ENCODE data around the gene HPSE2. TPM values are rescaled to one million over a fixed set of nuclear protein-coding genes. Genes with fewer than 3 reads are reported as not detected.

Gene HPSE2
- total RNA-seq, 1 experiment from 2014 or later: 0.05 TPM

- no peaks in the 10 kb centered on the region for H3K9me3 ChIP-seq (ENCODE audit: control insufficient read depth in 1 of 2, insufficient read depth in 1 of 2, low read depth in 1 of 2, low read length in 2 of 2)
- ChIA-PET CTCF (no interaction called here), RAD21 (ENCODE audit: low non-redundant PET in 1 of 2, low total read pairs in 2 of 2, uncharacterized antibody in 2 of 2, unreplicated experiment in 2 of 2) (no interaction called here), POLR2A (no interaction called here)
- no peaks in the 10 kb centered on the region for H3K9me2 ChIP-seq (ENCODE audit: insufficient read depth)
- H2AFZ ChIP-seq (ENCODE audit: low read depth, low read length, poor library complexity, severe bottlenecking): no peak overlapping the region
- no peak overlapping the region for H3K9ac ChIP-seq (ENCODE audit: low read length)
- TF ChIP-seq REST (IDR thresholded peaks at IDR 0.05; ENCODE audit: low read depth) (no peak), EZH2 (IDR thresholded peaks at IDR 0.05) (no peak), JUND (IDR thresholded peaks at IDR 0.05) (no peak), CTCF (IDR thresholded peaks at IDR 0.05 in 2 of 3, conservative IDR thresholded peaks at IDR 0.05 in 1 of 3; ENCODE audit: borderline replicate concordance in 1 of 3, insufficient read depth in 1 of 3, low read depth in 2 of 3, low read length in 2 of 3) (no peak), SRF (IDR thresholded peaks at IDR 0.05; ENCODE audit: low read depth) (no peak), RAD21 (IDR thresholded peaks at IDR 0.05; ENCODE audit: low read depth) (peak; percentile 20; the same call in 1 of the 2 replicates), EZH2phosphoT487 (IDR thresholded peaks at IDR 0.05; ENCODE audit: borderline replicate concordance) (no peak), POLR2A (IDR thresholded peaks at IDR 0.05; ENCODE audit: borderline replicate concordance, extremely low read depth, insufficient read depth, insufficient read length) (no peak)
- no peaks in the 10 kb centered on the region for H3K79me2 ChIP-seq (ENCODE audit: insufficient read depth, low read length)
- H3K4me3 ChIP-seq (replicated peaks in 1 of 2; ENCODE audit: low read depth in 1 of 2, low read length in 2 of 2): no peak overlapping the region
- H3K4me2 ChIP-seq (ENCODE audit: low read length): no peak overlapping the region
- no peaks in the 10 kb centered on the region for H3K36me3 ChIP-seq (ENCODE audit: control insufficient read depth in 1 of 2, insufficient read depth in 2 of 2, low read length in 2 of 2)
- DNase-seq (ENCODE audit: low read depth, low spot score) (no peak), ATAC-seq (no peak)
- peaks cover 64% of the 10 kb centered on the region for H3K27me3 ChIP-seq (ENCODE audit: insufficient read depth, low read length)
- H3K27ac ChIP-seq (ENCODE audit: low read depth, low read length): no peak overlapping the region
- H4K20me1 ChIP-seq (ENCODE audit: insufficient read depth): no peaks in the 10 kb centered on the region
- no peaks in the 10 kb centered on the region for H3K4me1 ChIP-seq (ENCODE audit: control insufficient read depth in 1 of 2, insufficient read depth in 2 of 2, low read length in 2 of 2)
- no TSS peak for BruUV-seq (replicated peaks)
- intact Hi-C loops (cut with micrococcal nuclease): no loop called here
Measured at GRCh38 chr10:98577578-98577977, 658.1 kb downstream of the HPSE2 start.

Data from HCT116 (cell line).